NCI-H1092 (cell line): ENCODE data around the gene MYH9.
"Not testable (repeated sequence)": the region's sequence is repeated elsewhere in the genome, so short reads cannot be mapped to it uniquely, and the experiment has no call there.

ENCODE experiments used
- DNase-seq: peaks from one replicate; lab custom pipeline; 2025; lab: John Stamatoyannopoulos, UW

The MYH9 gene

GRCh38 chr22:36267896-36268485 lies 119.8 kb downstream of the MYH9 start:
- DNase-seq: no peak

- DNase-seq: no peak
Observed at GRCh38 chr22:36267058-36267457, 120.7 kb downstream of the MYH9 start.

DNA sequence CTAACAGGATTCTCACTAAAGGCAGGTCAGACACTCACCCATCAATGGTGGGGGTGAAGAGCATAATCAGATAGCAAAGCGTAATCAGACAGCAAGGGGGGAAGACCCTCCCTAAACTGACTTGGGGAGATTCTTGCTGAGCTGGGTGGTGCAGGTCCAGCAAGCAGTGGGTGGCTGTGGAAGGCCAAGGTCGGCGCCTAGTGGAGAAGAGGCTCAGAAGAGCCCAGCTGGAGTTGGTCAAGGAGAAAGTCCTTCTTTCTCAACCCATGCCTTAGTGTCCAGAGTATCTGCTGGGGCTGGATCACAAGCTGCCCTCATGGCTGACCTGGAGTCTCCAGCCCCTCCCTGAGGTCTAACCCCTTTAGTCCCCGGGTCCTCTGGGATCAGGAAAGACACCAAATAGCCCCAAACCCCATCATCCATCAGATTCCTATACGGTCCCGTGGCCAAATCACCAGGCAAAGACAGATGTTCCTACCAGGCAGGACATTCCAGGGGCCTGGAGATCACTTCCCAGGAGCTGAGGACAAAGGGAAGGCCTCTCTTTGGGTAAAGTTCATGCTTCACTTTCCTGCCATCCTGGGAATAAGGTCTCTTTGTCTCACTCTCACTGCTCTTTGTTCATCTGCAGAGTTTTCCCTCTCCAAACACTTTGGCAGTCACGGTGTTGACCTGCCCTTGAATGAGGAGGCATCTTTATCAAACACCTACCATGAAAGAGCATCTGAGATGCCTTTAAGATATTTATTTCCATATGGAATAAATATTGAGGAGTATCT lies 123.7 kb downstream of the MYH9 start:
- not testable (repeated sequence) for DNase-seq

- DNase-seq: not testable (repeated sequence)
Observed at GRCh38 chr22:36263216-36263673, 124.5 kb downstream of the MYH9 start.

DNA sequence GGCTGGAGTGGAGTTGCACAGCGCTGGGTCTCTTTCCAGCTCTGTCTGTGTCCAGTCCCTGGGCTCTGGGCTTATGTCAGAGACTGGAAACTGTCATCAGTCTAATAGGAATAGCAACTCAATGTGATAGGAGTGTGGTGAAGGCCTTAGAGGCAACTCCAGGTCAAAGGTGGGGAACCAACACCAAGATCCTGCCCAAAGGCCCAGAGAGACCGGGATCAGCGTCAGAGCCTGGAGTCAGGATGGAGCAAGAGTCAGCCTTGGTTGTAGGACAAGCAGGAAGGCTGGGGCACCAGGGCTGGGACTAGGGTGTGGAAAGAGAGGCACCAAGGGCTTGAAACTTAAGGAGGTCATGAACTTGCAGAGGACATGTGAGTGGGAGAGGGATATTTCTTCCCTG lies 125.5 kb downstream of the MYH9 start:
- DNase-seq: not testable (repeated sequence)

DNA sequence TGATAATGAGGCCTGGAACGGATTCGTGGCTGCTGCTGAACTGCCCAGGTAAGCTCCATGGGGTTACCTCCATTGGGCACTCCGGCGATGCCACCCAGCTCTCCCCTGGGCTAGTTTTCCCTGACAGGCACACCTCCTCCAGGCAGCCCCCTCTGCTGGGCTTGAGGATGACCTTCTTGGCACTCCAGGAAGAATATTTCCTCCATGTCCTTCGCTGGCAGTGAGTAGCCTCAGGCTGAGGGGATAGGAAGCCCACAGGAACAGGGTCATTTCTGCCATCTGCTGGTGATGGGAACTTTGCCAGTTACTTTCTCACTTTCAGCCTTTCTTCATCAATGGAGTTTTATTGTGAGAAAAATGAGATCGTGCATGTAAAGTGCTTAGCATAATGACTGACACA lies 126.1 kb downstream of the MYH9 start:
- not testable (repeated sequence) for DNase-seq

DNA sequence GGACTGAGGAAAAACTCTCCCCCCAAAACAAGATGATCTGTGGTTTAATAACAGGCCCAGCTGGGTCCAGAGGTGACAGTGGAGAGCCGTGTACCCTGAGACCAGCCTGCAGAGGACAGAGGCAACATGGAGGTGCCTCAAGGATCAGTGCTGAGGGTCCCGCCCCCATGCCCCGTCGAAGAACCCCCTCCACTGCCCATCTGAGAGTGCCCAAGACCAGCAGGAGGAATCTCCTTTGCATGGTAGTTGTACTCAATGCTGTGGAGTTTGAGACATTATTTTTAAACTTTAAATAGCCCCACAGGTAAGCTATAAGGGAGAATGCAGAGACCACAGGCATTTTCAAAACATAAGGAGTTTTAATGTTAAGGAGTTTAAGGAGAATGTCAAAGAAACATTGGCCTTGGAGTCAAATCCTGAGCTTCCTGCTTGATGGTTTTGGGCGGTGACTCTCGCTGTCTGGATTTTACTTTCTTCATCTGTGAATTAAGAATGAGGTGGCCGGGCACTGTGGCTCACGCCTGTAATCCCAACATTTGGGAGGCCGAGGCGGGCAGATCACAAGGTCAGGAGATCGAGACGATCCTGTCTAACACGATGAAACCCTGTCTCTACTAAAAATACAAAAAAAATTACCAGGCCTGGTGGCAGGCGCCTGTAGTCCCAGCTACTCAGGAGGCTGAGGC lies 128.0 kb downstream of the MYH9 start:
- no peak for DNase-seq

GRCh38 chr22:36258701-36259614 lies 128.8 kb downstream of the MYH9 start:
- DNase-seq: no peak

- DNase-seq: no peak
Observed at GRCh38 chr22:36257948-36258670, 129.7 kb downstream of the MYH9 start.

GRCh38 chr22:36257308-36257707 lies 130.5 kb downstream of the MYH9 start:
- DNase-seq: no peak

- no peak for DNase-seq
Observed at GRCh38 chr22:36256478-36256877, 131.3 kb downstream of the MYH9 start.

- not testable (repeated sequence) for DNase-seq
Observed at GRCh38 chr22:36255572-36255971, 132.2 kb downstream of the MYH9 start.

- DNase-seq: peak; percentile 19
Observed at GRCh38 chr22:36253523-36254490, 134.0 kb downstream of the MYH9 start.

- no peak for DNase-seq
Observed at GRCh38 chr22:36252754-36253522, 134.8 kb downstream of the MYH9 start, which contains the start of gene APOL1. Gene APOL1, plus strand, starts transcription at chr22:36253133. Its CDS starts 1,823 bp downstream, at chr22:36254956.

- not testable (repeated sequence) for DNase-seq
Observed at GRCh38 chr22:36251979-36252608, 135.7 kb downstream of the MYH9 start.

DNA sequence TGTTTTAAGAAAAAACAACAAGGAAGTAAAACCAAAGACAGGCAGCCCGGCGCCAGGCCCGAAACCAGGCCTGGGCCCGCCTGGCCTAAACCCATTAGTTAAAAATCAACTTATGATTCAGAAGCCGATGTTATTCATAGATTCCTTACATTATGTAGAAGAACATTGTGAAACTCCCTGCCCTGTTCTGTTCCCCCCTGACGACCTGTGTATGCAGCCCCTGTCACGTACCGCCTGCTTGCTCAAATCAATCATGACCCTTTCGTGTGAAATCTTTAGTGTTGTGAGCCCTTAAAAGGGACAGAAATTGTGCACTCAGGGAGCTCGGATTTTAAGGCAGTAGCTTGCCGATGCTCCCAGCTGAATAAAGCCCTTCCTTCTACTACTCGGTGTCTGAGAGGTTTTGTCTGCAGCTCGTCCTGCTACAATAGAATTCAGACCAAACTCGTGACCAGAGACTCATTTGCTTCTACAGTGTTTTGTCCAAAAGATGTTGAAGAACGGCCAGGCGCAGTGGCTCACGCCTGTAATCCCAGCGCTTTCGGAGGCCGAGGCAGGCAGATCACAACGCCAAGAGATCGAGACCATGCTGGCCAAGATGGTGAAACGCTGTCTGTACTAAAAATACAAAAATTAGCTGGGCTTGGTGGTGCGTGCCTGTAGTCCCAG lies 137.3 kb downstream of the MYH9 start:
- DNase-seq: not testable (repeated sequence)

- no peak for DNase-seq
Observed at GRCh38 chr22:36249160-36249559, 138.6 kb downstream of the MYH9 start.

DNA sequence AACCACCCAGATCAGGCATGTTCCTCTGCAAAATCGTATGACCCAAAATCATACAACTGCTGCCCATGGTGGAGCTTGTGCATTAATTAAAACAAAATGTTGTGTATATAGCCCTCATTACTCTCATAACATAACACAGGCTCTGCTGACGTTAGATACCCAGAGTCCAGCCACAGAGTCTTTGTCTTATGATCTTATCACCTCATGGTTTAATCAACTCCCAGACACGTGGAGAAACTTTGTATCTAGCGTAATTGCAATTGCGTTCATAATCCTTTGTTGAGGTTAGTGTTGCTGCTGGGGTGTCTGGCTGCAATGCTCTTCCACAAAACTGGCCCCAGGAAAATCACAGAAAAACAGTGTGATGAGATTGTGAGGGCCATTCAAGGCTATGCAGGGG lies 139.8 kb downstream of the MYH9 start:
- no peak for DNase-seq
